GM18858 (cell line): ENCODE results near the gene CRLF2.
"Not testable (repeated sequence)": the region's sequence is repeated elsewhere in the genome, so short reads cannot be mapped to it uniquely, and the experiment has no call there.

Source experiments
- ATAC-seq: cut with Tn5 transposase; IDR thresholded peaks from one replicate; pipeline ENCODE4 v1.9.1; 2021; ENCODE audit not compliant: unreplicated experiment

Gene CRLF2

GRCh38 chrX:1170243-1170642 lies 42.2 kb downstream of the CRLF2 start:
- no peak for ATAC-seq

DNA sequence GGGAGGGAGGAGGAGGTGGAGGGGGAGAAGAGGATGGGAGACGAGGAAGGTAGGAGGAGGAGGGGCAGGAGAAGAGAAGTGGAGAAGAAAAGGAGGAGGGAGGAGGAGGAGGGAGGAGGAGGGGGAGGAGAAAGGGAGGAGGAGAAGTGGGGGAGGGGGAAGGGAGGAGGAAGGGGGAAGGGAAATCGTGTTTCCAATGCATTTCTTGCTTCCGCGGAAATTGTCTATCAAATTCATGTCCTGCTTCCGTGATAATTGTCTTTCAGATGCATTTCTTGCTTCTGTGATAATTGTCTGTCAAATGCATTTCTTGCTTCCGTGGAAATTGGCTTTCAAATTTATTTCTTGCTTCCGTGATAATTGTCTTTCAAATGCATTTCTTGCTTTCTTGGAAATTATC lies 43.3 kb downstream of the CRLF2 start:
- ATAC-seq, result no peak

DNA sequence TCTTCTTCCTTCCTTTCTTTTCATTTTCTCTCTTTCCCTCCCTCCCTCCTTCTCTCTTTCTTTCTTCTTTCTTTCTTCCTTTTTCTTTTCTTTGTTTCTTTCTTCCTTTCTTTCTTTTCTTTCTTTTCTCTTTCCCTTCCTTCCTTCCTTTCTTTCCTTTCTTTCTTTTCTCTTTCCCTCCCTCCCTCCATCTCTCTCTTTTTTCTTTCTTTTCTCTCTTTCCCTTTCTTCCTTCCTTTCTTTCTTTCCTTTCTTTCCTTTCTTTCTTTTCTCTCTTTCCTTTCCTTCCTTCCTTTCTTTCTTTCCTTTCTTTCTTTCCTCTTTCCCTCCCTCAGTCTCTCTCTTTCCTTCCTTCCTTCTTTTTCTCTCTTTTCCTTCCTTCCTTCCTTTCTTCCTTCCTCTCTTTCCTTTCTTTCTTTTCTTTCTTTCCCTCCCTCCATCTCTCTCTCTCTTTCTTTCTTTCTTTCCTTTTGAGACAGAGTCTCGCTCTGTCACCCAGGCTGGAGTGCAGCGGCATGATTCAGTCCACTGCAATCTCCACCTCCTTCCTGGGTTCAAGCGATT lies 44.4 kb downstream of the CRLF2 start:
- ATAC-seq, result no peak

DNA sequence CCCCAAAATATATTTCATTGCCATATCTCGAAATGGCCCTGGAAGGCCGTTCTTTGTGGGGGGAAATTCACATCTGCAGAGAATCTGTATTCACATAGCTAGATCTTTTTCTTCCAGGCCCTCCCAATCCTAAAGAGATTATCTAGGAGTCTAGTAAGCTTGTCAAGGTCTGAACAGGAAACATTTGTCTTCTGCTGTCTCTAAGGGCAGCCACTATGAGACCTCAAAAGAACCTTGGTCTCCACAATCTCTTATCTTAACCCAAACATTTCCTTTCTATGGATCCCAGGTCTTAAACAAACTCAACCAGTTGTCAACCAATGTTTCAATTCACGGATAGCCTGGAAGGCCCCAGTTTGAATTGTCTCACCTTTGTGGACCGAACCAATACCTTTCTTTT lies 45.0 kb downstream of the CRLF2 start:
- ATAC-seq, result no peak

- peak; percentile 64 for ATAC-seq
These were observed 46.8 kb downstream of the CRLF2 start for GRCh38 chrX:1165535-1166196.

- no peak for ATAC-seq
These were observed 47.8 kb downstream of the CRLF2 start for GRCh38 chrX:1164322-1165288.

DNA sequence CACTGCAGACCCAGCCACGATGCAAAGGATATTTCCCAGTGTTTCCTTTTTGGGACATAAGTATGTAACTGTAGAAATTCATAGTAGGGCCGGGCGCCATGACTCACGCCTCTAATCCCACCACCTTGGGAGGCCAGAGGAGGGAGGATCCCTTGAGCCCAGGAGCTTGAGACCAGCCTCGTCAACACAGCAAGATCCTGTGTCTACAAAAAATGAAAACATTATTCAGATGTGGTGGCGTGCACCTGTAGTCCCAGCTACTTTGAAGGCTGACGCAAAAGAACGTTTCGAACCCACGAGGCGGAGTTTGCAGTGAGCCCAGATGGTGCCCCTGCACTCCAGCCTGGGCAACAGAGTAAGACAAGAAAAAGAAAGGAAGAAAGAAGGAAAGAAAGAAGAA lies 49.2 kb downstream of the CRLF2 start:
- ATAC-seq, result no peak

- no peak for ATAC-seq
These were observed 50.1 kb downstream of the CRLF2 start for GRCh38 chrX:1162119-1162916.

DNA sequence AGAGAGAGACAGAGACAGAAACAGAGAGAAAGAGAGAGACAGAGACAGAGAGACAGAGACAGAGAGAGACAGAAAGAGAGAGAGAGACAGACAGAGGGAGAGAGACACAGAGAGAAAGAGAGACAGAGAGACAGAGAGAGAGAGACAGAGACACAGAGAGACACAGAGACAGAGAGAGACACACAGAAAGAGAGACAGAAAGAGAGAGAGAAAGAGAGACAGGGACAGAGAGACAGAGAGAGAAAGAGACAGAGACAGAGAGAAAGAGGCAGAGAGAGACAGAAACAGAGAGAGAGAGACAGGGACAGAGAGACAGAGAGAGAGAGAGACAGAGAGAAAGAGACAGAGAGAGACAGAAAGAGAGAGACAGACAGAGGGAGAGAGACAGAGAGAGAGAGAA lies 52.9 kb downstream of the CRLF2 start:
- no peak for ATAC-seq

GRCh38 chrX:1156681-1157455 lies 55.6 kb downstream of the CRLF2 start:
- not testable (repeated sequence) for ATAC-seq

DNA sequence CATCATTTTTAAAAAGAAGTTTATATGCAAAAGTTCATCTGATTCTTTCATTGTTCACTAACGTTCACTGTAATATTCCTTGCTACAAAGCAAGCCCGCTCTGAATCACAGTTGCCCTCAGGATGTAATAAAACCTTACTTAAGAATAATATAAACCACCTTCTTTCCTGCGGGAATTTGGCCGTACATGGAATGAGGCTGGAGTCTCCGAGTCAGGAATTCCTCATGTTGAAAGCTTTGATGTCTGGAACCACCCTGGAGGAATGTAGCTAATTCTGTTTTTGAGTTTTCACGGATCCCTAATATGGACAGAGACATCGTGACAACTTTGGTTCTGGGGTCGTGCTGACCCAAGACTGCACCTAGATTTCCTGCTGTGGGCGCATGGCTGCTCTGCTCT lies 58.5 kb downstream of the CRLF2 start:
- no peak for ATAC-seq

GRCh38 chrX:1152090-1152489 lies 60.4 kb downstream of the CRLF2 start:
- ATAC-seq, result no peak

GRCh38 chrX:1151378-1152077 lies 60.9 kb downstream of the CRLF2 start:
- ATAC-seq, result no peak

GRCh38 chrX:1150569-1151347 lies 61.7 kb downstream of the CRLF2 start:
- ATAC-seq, result no peak

DNA sequence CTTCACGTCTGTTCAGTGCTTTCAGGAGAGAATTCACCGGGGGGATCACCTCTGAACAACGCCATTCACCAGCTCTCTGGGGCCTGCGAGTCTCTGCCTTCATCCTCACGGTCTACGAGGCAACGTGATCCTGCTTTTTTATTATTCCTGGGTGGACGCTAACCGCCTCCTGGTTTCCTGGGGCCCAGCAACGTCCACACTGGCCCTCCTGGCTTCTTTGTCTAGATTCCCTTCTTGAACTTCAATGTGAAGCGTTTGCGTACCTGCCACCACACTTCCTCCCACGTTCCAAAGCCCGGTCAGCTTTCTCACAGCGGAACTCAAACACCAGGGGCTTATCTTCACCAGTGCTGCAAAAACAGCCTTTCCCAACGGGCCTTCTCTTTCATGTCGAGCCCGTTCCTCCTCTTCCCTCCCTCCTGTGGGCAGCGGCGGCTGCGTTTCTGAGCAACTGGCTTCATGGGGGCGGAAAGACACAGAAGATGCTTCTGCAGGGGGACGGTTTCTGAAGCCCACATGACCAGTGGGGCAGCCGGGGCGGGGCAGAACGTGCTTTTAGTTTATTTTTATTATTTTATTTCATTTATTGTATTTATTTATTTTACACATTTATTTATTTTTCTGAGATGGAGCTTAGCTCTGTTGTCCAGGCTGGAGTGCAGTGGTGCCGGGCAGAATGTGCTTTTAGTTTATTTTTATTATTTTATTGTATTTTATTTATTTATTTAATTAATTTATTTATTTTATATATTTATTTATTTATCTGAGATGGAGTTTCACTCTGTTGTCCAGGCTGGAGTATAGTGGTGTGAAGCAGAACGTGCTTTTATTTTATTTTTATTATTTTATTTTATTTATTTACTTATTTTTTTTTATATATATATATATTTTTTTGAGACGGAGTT lies 64.6 kb downstream of the CRLF2 start:
- no peak for ATAC-seq

- ATAC-seq, result no peak
These were observed 68.2 kb downstream of the CRLF2 start for GRCh38 chrX:1144293-1144692.
